ENCODE data around the gene ZNF625. TPM values are rescaled to one million over a fixed set of nuclear protein-coding genes. Genes with fewer than 3 reads are reported as not detected.
"Not testable (repeated sequence)": the region's sequence is repeated elsewhere in the genome, so short reads cannot be mapped to it uniquely, and the experiment has no call there.

Gene ZNF625
- polyA plus RNA-seq, 2 donors: 0.47 to 0.75 TPM

DNA sequence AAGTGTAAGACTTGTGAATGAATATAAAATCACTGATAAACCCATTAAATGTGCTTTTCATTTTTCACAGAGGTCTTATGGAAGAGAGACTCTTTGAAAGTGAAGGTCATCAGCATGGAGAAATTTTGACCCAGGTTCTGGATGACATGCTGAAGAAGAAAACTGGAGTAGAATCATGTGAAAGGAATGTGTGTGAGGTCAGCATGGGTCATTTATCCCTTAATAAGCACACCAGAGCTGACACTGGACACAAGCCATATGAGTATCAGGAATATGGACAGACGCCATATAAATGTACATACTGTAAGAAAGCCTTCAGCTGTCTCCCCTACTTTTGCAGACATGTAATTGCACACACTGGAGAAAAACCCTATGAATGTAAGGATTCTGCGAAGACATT lies 45.4 kb downstream of the ZNF625 start:
- H3K27me3 ChIP-seq (ENCODE audit: control insufficient read depth in 1 of 2, insufficient read depth in 2 of 2, low read length in 2 of 2): no peaks in the 10 kb centered on the region
- no peaks in the 10 kb centered on the region for H3K4me1 ChIP-seq (ENCODE audit: control insufficient read depth in 2 of 2, insufficient read depth in 2 of 2, low read length in 1 of 2)
- no peaks in the 10 kb centered on the region for H3K36me3 ChIP-seq (ENCODE audit: control insufficient read depth in 2 of 2, insufficient read depth in 2 of 2, low read length in 1 of 2)
- 46 to 50% methylated on average over 2 of the region's 2 CpGs for WGBS, 2 donors
- peaks cover 2% of the 10 kb centered on the region in 2 donors for H3K9me3 ChIP-seq (ENCODE audit: control insufficient read depth in 2 of 2, insufficient read depth in 1 of 2, low read depth in 1 of 2, low read length in 1 of 2)
- no peak overlapping the region for H3K27ac ChIP-seq (ENCODE audit: low read depth in 2 of 2, low read length in 1 of 2)
- H3K4me3 ChIP-seq (ENCODE audit: low read depth in 1 of 2, low read length in 2 of 2): no peak overlapping the region

DNA sequence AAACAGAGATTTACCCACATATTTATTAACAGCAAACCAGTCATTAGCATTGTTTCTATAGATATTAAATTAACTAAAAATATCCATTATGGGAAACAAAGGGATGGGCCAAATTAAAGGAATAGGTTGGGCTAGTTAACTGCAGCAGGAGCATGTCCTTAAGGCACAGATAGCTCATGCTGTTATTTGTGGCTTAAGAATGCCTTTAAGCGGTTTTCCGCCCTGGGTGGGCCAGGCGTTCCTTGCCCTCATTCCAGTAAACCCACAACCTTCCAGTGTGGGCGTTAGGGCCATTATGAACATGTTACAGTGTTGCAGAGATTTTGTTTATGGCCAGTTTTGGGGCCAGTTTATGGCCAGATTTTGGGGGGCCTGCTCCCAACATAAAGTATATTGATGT lies 52.6 kb downstream of the ZNF625 start:
- not testable (repeated sequence) for H3K36me3 ChIP-seq (ENCODE audit: control insufficient read depth in 2 of 2, insufficient read depth in 2 of 2, low read length in 1 of 2); H3K4me3 ChIP-seq (ENCODE audit: low read depth in 1 of 2, low read length in 2 of 2); H3K27ac ChIP-seq (ENCODE audit: low read depth in 2 of 2, low read length in 1 of 2); H3K9me3 ChIP-seq (ENCODE audit: control insufficient read depth in 2 of 2, insufficient read depth in 1 of 2, low read depth in 1 of 2, low read length in 1 of 2); H3K27me3 ChIP-seq (ENCODE audit: control insufficient read depth in 1 of 2, insufficient read depth in 2 of 2, low read length in 2 of 2); H3K4me1 ChIP-seq (ENCODE audit: control insufficient read depth in 2 of 2, insufficient read depth in 2 of 2, low read length in 1 of 2)
- WGBS, 2 donors: 92 to 95% methylated on average over 4 of the region's 4 CpGs

DNA sequence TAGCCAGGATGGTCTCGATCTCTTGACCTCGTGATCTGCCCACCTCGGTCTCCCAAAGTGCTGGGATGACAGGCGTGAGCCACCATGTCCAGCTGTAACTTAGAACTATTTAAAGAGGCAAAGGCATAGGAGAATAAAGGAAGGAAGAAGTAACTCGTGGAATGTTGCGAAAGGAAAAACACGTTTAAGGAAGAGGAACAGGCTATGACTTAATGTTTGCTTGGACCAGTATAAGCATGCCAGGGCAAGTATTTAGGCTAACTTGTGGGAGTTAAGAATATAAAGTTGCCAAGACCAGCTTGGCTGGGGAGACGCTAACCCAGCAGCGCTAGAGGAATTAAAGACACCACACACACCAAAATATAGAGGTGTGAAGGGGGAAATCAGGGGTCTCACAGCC lies 58.5 kb downstream of the ZNF625 start:
- 78 to 87% methylated on average over 9 of the region's 9 CpGs for WGBS, 2 donors
- Histone ChIP-seq H3K4me3 (ENCODE audit: low read depth in 1 of 2, low read length in 2 of 2) (no peak overlapping the region), H3K9me3 (ENCODE audit: control insufficient read depth in 2 of 2, insufficient read depth in 1 of 2, low read depth in 1 of 2, low read length in 1 of 2) (no peaks in the 10 kb centered on the region), H3K27me3 (ENCODE audit: control insufficient read depth in 1 of 2, insufficient read depth in 2 of 2, low read length in 2 of 2) (no peaks in the 10 kb centered on the region), H3K36me3 (ENCODE audit: control insufficient read depth in 2 of 2, insufficient read depth in 2 of 2, low read length in 1 of 2) (no peaks in the 10 kb centered on the region), H3K27ac (ENCODE audit: low read depth in 2 of 2, low read length in 1 of 2) (no peak overlapping the region), H3K4me1 (ENCODE audit: control insufficient read depth in 2 of 2, insufficient read depth in 2 of 2, low read length in 1 of 2) (no peaks in the 10 kb centered on the region)

DNA sequence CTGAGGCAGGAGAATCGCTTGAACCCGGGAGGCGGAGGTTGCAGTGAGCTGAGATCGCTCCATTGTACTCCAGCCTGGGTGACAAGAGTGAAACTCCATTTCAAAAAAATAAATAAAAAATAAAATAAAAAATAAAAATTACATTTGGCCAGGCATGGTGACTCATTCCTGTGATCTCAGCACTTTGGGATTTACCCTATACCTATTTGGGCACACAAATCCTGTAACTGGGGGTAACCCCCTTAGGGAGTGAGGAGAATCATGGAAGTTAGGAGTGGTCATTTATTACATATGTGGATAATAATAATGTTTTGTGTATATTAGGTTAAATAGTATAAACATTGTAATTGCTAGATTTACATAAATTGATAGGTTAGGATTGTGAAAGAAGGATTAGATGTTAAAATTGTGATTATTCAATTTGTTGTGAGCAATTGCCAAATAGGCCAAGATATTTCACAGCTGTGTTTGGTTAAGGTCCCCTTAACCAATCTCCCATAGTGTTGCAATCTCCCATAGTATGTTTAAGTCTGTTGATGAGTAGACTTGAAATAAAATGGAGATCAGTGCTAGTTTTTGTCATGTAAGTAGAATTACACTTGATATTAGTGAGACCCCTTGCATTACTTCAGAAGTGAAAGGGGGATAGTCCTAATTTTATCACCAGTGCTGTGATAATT lies 61.3 kb downstream of the ZNF625 start:
- 96 to 99% methylated on average over 4 of the region's 4 CpGs for WGBS, 2 donors
- no peaks in the 10 kb centered on the region for H3K4me1 ChIP-seq (ENCODE audit: control insufficient read depth in 2 of 2, insufficient read depth in 2 of 2, low read length in 1 of 2)
- no peaks in the 10 kb centered on the region for H3K27me3 ChIP-seq (ENCODE audit: control insufficient read depth in 1 of 2, insufficient read depth in 2 of 2, low read length in 2 of 2)
- no peaks in the 10 kb centered on the region for H3K9me3 ChIP-seq (ENCODE audit: control insufficient read depth in 2 of 2, insufficient read depth in 1 of 2, low read depth in 1 of 2, low read length in 1 of 2)
- no peak overlapping the region for H3K27ac ChIP-seq (ENCODE audit: low read depth in 2 of 2, low read length in 1 of 2)
- no peaks in the 10 kb centered on the region for H3K36me3 ChIP-seq (ENCODE audit: control insufficient read depth in 2 of 2, insufficient read depth in 2 of 2, low read length in 1 of 2)
- no peak overlapping the region for H3K4me3 ChIP-seq (ENCODE audit: low read depth in 1 of 2, low read length in 2 of 2)

Other genes with a start within 250 kb of the ZNF625 start
- gene ZNF700, start 231.6 kb downstream of the ZNF625 start, polyA plus RNA-seq: 10 to 100 TPM in 1 of 2 donors, 1 to 10 TPM in 1; 6.4 to 16.9 TPM
- 1 to 10 TPM; 1.1 to 2.7 TPM for gene ZNF763, start 191.7 kb downstream of the ZNF625 start, polyA plus RNA-seq
- gene ZNF433, start 121.1 kb downstream of the ZNF625 start, polyA plus RNA-seq: 1 to 10 TPM; 5.0 to 7.3 TPM
- gene ZNF878, start 103.8 kb downstream of the ZNF625 start, polyA plus RNA-seq: under 1 TPM; 0.18 to 0.24 TPM
- gene ZNF844, start 92.0 kb downstream of the ZNF625 start, polyA plus RNA-seq: 1 to 10 TPM; 2.0 to 3.2 TPM
- 1 to 10 TPM; 1.8 to 3.6 TPM for gene ZNF20, start 16.4 kb downstream of the ZNF625 start, polyA plus RNA-seq
- 1 to 10 TPM; 1.7 to 1.8 TPM for gene ZNF136, start 6.4 kb upstream of the ZNF625 start, polyA plus RNA-seq
- gene ZNF44, start 138.1 kb upstream of the ZNF625 start, polyA plus RNA-seq: 1 to 10 TPM; 5.7 TPM
- 1 to 10 TPM; 1.5 to 1.7 TPM for gene ZNF563, start 176.9 kb upstream of the ZNF625 start, polyA plus RNA-seq
- under 1 TPM; 0.26 to 0.58 TPM for gene ZNF442, start 208.9 kb upstream of the ZNF625 start, polyA plus RNA-seq
- gene ZNF799, start 244.5 kb upstream of the ZNF625 start, polyA plus RNA-seq: 1 to 10 TPM; 1.5 to 3.3 TPM

Data from esophagus (tissue), 2 donors.